A549 (cell line): ENCODE results near the gene GTPBP6.

ENCODE experiments used
- BCL3 ChIP-seq: fragments of >200 bp; sonication (Bioruptor Twin); formaldehyde crosslinking; IDR thresholded peaks from 3 replicates; pipeline ENCODE4 v1.6.1; 2016
- BHLHE40 ChIP-seq: IDR thresholded peaks from 2 replicates; pipeline ENCODE4 v1.6.1; 2012; ENCODE audit warnings: low read depth, low read length, inconsistent platforms
- CEBPB ChIP-seq, 2 experiments: fragments of >200 bp in 1 of 2; sonication (Bioruptor Twin) in 1 of 2; formaldehyde crosslinking in 1 of 2; IDR thresholded peaks; 2 replicates each; pipeline ENCODE4 v1.6.1; 2012 to 2016
- CTCF ChIP-seq: fragments of >200 bp; sonication (Bioruptor Twin); formaldehyde crosslinking; IDR thresholded peaks from 3 replicates; pipeline ENCODE4 v1.5.1; 2016
- HMGXB4 ChIP-seq: fragments of 250-450 bp; sonication (Bioruptor Pico); IDR thresholded peaks from 2 replicates; pipeline ENCODE4 v1.5.0; 2021; ENCODE audit warnings: mild to moderate bottlenecking, moderate library complexity, borderline replicate concordance
- MAX ChIP-seq: IDR thresholded peaks from 2 replicates; pipeline ENCODE4 v1.6.1; 2012
- MYC ChIP-seq: IDR thresholded peaks from 2 replicates; pipeline ENCODE4 v1.6.1; 2012; ENCODE audit warnings: mild to moderate bottlenecking, inconsistent platforms, low read length, improper control_type of control experiment, borderline replicate concordance
- NFE2L2 ChIP-seq: fragments of 150-350 bp; conservative IDR thresholded peaks from 2 replicates; pipeline ENCODE4 v1.6.1; 2014; ENCODE audit warnings: low read length
- POLR2A ChIP-seq: IDR thresholded peaks from 2 replicates; pipeline ENCODE4 v1.6.1; 2012; ENCODE audit warnings: mild to moderate bottlenecking, low read length
- RAD21 ChIP-seq, 2 experiments: fragments of >200 bp in 1 of 2; sonication (Bioruptor Twin) in 1 of 2; formaldehyde crosslinking in 1 of 2; IDR thresholded peaks in 1 of 2; conservative IDR thresholded peaks in 1 of 2; 2 replicates in 1 of 2; 3 replicates in 1 of 2; pipeline ENCODE4 v1.6.1; 2012 to 2018; ENCODE audit warnings: inconsistent platforms in 1 of 2
- REST ChIP-seq: fragments of 200-600 bp; sonication (generic); IDR thresholded peaks from 2 replicates; pipeline ENCODE4 v1.6.1; 2016; ENCODE audit warnings: antibody characterized with exemption, mild to moderate bottlenecking, moderate library complexity
- ZFP36 ChIP-seq: fragments of 450-650 bp; IDR thresholded peaks from 2 replicates; pipeline ENCODE4 v1.6.1; 2014; ENCODE audit warnings: borderline replicate concordance; ENCODE audit not compliant: partially characterized antibody

- TF ChIP-seq POLR2A (no peak), CTCF (no peak), MAX (no peak), RAD21 (conservative IDR thresholded peaks at IDR 0.05 in 1 of 2, IDR thresholded peaks at IDR 0.05 in 1 of 2) (no peak), ZFP36 (no peak), CEBPB (IDR thresholded peaks at IDR 0.05) (no peak), REST (no peak), BHLHE40 (no peak), HMGXB4 (CRISPR knock-in tag) (no peak), NFE2L2 (no peak), BCL3 (no peak), MYC (no peak)
Measured at GRCh38 chrX:290476-291166, 28.0 kb downstream of the GTPBP6 start.
